ENCODE data around the gene ADISSP. TPM values are rescaled to one million over a fixed set of nuclear protein-coding genes. Genes with fewer than 3 reads are reported as not detected.

The ADISSP gene
- total and polyA plus RNA-seq, 9 of the 15 experiments (the other 6 are each of a cell fraction or from before 2014, with no cell fraction given) = 1.4 to 70.6 (median 23.4) TPM

DNA sequence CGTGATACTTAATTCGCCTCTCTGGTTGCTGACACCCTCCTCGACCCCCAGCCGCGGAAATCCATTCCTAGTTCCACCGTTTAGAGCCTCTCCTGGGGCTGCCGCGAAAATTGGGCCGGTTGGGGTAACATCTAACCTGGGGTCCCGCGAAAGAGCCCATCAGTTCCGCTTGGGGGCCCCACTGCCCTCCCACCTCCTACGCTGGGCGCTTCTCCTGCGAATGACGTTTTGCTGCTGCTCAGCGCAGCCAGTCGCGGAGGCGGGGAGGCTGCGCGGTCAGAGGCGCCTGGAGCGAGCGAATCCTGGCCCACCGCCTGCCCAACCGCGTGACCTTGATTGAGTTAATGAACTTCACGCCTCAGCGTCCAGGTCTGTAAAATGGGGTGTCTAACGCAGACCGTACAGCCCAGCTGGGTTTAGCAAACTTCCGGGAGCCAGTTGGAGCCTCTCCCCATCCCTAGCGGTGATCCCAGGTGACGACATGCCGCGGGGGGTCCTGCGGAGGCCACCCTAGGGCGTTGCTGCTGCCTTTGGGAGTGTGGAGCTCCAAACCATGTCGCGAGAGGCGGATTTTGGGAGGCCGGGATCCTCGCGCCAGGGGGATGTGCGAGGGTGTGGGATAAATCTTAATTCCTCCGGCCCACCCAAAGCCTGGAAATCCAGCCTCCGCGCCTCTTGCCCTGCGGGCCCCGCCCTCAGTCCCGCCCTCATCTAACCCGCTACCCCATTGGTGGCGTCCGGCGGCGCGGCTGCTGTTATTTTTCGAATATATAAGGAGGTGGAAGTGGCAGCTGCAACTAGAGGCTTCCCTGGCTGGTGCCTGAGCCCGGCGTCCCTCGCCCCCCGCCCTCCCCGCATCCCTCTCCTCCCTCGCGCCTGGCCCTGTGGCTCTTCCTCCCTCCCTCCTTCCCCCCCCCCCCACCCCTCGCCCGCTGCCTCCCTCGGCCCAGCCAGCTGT, 28.2 kb upstream of the ADISSP start, which contains the start of gene CDC25B (continued):
- no peak for TF ChIP-seq MED1 (CRISPR knock-in tag; IDR thresholded peaks at IDR 0.05; ENCODE audit: borderline replicate concordance)
- peak; percentile 92 for TF ChIP-seq SP1 (CRISPR knock-in tag; IDR thresholded peaks at IDR 0.05)
- no peak for TF ChIP-seq HLTF (IDR thresholded peaks at IDR 0.05)
- TF ChIP-seq, protein P1, sequence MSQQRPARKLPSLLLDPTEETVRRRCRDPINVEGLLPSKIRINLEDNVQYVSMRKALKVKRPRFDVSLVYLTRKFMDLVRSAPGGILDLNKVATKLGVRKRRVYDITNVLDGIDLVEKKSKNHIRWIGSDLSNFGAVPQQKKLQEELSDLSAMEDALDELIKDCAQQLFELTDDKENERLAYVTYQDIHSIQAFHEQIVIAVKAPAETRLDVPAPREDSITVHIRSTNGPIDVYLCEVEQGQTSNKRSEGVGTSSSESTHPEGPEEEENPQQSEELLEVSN (IDR thresholded peaks at IDR 0.05; ENCODE audit: borderline replicate concordance in 1 of 2, extremely low read depth in 1 of 2, insufficient read depth in 1 of 2, insufficient read length in 1 of 2, low read depth in 1 of 2, low read length in 1 of 2, poor library complexity in 1 of 2, severe bottlenecking in 1 of 2) = peak; percentile 30 to 87
- peak in 1 of 2 experiments; percentile 34; a peak in 1 of 4 replicates for TF ChIP-seq KDM4B (IDR thresholded peaks at IDR 0.05; ENCODE audit: borderline replicate concordance in 2 of 2, low read depth in 1 of 2)
- TF ChIP-seq, protein P2, sequence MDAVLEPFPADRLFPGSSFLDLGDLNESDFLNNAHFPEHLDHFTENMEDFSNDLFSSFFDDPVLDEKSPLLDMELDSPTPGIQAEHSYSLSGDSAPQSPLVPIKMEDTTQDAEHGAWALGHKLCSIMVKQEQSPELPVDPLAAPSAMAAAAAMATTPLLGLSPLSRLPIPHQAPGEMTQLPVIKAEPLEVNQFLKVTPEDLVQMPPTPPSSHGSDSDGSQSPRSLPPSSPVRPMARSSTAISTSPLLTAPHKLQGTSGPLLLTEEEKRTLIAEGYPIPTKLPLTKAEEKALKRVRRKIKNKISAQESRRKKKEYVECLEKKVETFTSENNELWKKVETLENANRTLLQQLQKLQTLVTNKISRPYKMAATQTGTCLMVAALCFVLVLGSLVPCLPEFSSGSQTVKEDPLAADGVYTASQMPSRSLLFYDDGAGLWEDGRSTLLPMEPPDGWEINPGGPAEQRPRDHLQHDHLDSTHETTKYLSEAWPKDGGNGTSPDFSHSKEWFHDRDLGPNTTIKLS (IDR thresholded peaks at IDR 0.05; ENCODE audit: borderline replicate concordance, low read depth) = 0 out of 2 replicates have a peak, but pooled peaks have one; percentile 31
- TF ChIP-seq SRSF7 (optimal IDR thresholded peaks at IDR 0.05; ENCODE audit: low read depth, low read length) = no peak
- TF ChIP-seq ETV5 (CRISPR knock-in tag; IDR thresholded peaks at IDR 0.05; ENCODE audit: low read depth) = peak; percentile 83
- TF ChIP-seq FOXP1 (CRISPR knock-in tag; IDR thresholded peaks at IDR 0.05) = peak; percentile 60; the same call in 1 of the 2 replicates
- peak; percentile 54 to 94 for TF ChIP-seq RCOR1 (IDR thresholded peaks at IDR 0.05; ENCODE audit: borderline replicate concordance in 1 of 2, low read depth in 2 of 2, low read length in 2 of 2)
- TF ChIP-seq MAZ (CRISPR knock-in tag; conservative IDR thresholded peaks at IDR 0.05 in 1 of 2, IDR thresholded peaks at IDR 0.05 in 1 of 2) = peak; percentile 36 to 49; a peak in 3 of 4 replicates
- TF ChIP-seq, protein P3, sequence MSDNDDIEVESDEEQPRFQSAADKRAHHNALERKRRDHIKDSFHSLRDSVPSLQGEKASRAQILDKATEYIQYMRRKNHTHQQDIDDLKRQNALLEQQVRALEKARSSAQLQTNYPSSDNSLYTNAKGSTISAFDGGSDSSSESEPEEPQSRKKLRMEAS (CRISPR knock-in tag; IDR thresholded peaks at IDR 0.05) = peak; percentile 85
- no peak for TF ChIP-seq TBL1XR1 (IDR thresholded peaks at IDR 0.05; ENCODE audit: low read length in 2 of 2)
- TF ChIP-seq RBFOX2 (IDR thresholded peaks at IDR 0.05; ENCODE audit: low read depth, low read length) = peak; percentile 72
- peak; percentile 39 for TF ChIP-seq NFIC (IDR thresholded peaks at IDR 0.05)
- no peak for TF ChIP-seq ZNF140 (CRISPR knock-in tag; IDR thresholded peaks at IDR 0.05)
- TF ChIP-seq CBX3 (IDR thresholded peaks at IDR 0.05; ENCODE audit: borderline replicate concordance in 1 of 2, low read length in 2 of 2) = peak in 1 of 2 experiments; percentile 38; a peak in 1 of 3 replicates
- no peak for TF ChIP-seq RBM34 (IDR thresholded peaks at IDR 0.05; ENCODE audit: borderline replicate concordance, insufficient read depth, low read length)
- TF ChIP-seq, protein P4, sequence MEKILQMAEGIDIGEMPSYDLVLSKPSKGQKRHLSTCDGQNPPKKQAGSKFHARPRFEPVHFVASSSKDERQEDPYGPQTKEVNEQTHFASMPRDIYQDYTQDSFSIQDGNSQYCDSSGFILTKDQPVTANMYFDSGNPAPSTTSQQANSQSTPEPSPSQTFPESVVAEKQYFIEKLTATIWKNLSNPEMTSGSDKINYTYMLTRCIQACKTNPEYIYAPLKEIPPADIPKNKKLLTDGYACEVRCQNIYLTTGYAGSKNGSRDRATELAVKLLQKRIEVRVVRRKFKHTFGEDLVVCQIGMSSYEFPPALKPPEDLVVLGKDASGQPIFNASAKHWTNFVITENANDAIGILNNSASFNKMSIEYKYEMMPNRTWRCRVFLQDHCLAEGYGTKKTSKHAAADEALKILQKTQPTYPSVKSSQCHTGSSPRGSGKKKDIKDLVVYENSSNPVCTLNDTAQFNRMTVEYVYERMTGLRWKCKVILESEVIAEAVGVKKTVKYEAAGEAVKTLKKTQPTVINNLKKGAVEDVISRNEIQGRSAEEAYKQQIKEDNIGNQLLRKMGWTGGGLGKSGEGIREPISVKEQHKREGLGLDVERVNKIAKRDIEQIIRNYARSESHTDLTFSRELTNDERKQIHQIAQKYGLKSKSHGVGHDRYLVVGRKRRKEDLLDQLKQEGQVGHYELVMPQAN (IDR thresholded peaks at IDR 0.05; ENCODE audit: borderline replicate concordance) = peak; percentile 53; the same call in 1 of the 2 replicates

All from K562 (cell line).